GM18858 (cell line): Measurements from ENCODE around the gene SYNPO2.

Source experiments
- ATAC-seq: cut with Tn5 transposase; IDR thresholded peaks from one replicate; pipeline ENCODE4 v1.9.1; 2021; ENCODE audit not compliant: unreplicated experiment

SYNPO2 gene

GRCh38 chr4:119105605-119106004 lies 217.0 kb downstream of the SYNPO2 start:
- no peak for ATAC-seq

GRCh38 chr4:119106036-119107000 lies 217.7 kb downstream of the SYNPO2 start:
- no peak for ATAC-seq

GRCh38 chr4:119110121-119110520 lies 221.5 kb downstream of the SYNPO2 start:
- ATAC-seq: no peak
